Measurements from ENCODE around the gene ZEB2.

ZEB2 gene

DNA sequence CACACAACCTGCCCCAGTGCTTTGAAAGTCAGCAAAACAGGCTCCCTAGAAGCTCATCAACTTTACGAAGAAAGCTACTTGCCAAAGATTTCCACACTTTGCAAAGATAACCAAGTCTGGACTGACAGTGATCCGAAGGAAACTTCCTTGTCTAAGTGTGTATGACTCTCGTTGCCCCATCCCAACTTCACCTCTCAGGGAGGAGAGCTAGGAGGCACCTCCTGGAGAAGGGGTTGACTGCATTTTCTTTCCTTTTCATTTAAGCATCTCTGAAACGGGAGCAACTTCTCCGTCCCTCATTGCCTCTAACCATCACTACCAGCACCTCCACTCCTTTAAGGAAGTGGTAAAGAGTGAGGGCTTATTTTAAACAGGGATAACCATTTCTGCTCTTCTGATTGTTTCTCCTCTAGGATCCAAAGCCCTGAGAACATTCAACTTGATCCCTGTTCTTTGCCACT, 7.0 kb downstream of the ZEB2 start:
- no peak for DNase-seq (ENCODE audit: low read depth)

DNA sequence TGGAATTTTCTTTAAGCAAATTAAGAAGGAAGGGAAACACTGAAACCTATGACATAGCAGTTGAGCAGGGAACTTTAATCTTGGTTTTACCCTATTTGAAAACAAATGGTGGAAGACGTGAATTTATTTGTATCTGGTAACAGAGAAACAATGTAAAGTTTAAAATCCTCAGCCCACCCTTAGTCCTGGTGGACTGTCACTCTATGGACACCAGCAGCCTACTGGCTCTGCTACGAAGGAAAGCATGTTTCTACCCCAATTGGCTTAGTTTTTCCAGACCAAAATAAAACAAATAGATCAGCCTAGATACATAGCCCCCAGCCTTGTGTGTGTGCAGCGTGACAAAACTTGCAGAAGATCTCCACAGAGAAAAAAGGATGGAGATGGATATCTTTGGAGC, 7.4 kb downstream of the ZEB2 start:
- no peak for DNase-seq (ENCODE audit: low read depth)

DNA sequence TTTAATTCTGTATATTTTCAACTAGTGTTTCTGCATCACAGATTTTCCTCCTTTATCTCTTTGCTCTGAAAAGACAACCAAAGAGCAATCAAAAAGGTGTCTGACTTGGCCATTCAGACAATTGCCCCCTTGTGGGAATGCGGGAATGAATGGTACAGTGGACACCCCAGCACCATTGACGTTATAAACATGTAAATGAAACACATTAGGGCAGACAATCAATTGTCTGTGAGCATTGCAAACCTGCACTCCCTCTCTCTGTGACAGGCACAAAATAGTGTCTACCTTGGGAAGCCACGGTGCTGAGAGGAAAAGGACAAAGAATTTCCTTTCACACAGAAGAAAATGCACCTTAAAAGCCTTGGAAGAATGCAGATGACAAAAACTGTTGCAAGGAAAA, 8.0 kb downstream of the ZEB2 start:
- DNase-seq (ENCODE audit: low read depth), result no peak

DNA sequence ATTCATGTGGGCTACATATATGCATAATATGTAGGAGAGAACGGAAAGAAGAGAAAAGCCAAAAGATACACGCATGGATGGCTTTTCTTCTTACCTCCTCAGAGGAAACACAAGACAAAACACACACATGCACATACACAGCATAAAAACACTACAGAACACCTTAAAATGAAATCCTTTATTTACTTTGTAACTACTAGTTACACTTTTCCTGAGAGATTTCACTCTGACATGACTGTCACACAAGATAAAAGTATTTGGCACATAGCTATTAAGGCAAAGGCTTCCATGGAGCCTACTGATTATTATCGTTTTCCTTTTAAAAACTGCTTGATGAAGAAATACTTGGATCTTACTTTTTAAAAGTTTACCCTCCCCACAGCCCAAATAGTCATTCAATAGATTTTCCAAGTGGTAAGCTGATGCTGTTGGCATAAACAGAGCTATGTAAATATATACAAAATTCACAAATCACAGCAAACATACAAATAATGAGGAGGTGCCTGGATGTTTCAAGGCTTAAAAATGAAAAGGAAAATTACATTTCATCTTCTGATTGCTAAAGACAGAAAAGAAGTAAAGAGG, 8.6 kb downstream of the ZEB2 start:
- peak; percentile 84 for DNase-seq (ENCODE audit: low read depth)

DNA sequence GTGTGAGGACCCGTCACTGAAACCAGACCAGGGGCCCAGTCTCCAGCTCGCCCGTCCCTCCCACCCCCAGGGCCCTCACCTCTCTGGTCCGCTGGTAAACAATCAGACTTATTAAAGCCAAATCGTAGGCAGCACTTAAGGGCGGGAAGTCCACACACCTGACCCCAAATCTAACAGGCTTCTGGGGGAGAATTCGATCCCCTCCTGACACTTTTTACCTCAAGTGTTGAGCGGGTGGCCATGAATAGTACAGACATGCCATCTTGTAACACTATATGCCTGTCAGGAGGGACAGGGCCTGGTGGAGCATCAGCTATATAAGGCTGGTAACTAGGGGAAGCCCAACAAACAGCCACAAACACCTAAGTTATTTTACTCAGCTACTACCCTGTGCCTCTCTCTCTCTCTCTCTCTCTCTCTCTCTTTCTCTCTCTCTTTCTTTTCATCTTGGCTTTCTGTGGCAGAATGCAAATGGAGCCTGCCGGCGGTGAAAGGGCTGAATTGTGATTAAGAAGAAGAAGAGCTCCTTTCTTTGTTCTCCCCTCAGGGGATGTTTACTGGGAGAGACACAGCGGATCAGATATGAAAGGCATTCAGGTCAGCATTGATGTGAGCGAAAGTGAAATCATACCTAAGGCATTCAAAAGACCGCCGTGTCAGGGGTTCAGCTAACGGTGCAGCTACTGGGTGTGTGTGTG, 9.5 kb downstream of the ZEB2 start:
- DNase-seq (ENCODE audit: low read depth), result peak; percentile 82

DNA sequence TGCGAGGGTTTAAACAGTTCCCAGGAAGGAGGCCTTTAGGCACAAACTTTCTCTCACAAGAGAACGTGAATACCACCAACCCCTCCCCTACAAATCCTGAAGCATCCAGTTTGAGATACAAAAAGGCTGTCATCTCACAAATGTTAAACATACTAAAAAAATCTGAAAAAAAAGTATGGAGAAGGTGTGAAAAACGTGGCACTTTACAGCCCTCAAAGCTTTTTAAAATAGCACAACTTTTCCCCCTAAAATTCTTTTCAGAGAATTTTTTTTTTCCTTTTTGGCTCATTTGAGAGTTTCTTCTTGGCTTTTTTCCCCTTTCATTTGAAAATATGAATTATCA, 10.1 kb downstream of the ZEB2 start:
- DNase-seq (ENCODE audit: low read depth), result no peak

DNA sequence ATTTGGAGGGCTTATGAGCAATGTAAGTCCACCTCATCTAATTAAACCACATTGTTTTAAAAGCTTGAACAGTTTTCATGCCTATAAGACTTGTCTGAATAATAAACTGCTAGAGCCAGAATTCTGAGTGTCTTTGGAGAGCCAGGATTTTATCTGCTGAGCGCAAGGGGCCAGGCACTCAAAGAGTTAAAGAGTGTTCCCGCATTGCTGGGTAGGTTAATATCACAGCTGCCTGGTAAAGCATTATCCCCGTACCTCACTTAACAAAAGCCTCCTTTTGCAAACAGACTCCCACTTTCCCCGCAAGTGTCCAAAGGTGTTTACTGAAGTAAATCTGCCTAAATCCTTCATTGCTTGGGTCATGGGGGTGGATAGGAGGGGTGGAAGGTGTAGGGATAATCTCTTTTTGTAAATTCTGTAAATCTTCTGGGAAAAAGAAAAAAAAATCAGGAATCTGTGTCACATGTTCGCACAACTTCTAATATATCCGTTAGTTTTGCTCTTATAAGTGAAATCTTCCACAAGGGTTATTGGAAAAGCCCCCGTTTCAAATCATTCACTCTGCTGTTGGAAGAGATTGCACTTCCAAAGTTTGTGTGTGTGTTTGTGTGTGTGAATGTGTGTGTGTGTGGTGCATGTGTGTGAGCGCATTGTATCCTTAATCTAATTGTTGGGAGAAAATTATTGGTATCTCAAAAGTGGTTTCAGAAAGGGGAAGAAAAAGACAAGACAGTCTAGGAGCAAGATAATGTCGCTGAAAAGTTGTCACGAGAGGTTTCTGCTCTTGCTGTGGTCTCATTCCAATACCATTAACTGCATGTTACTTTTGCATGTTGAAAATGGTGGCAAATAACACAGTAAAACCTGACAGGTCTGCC, 10.7 kb downstream of the ZEB2 start:
- DNase-seq (ENCODE audit: low read depth), result no peak

DNA sequence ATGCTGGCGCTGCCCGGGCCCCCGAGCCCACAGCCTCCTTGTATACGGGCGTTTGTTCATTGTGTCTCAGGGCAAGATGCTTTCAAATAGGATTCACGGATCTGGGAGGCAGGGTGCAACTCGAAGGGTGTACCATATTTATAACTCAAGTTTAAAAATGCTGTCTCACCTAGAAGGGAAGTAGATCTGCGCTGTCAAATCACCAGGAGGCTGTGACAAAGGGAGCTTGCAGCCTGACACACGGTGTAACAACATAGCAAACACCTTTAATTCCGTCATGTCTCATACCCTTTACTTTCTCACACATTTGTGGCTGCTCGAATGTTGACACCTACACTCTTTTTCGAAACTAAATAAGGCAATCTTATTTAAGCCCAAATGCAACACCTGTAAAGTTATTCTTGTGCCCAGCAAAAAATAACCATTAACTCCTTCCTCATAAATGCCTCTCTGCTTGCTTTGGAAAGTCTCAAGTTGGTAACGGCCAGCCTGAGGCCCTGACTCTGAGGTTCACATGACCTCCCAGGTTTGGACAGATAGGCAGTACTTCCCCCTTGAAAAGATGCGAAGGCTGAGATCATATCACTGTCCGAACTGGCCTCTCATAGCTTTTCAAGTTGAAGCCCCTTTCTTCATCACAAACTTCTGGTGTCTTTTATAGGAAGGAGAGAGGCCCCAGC, 11.6 kb downstream of the ZEB2 start:
- no peak for DNase-seq (ENCODE audit: low read depth)

DNA sequence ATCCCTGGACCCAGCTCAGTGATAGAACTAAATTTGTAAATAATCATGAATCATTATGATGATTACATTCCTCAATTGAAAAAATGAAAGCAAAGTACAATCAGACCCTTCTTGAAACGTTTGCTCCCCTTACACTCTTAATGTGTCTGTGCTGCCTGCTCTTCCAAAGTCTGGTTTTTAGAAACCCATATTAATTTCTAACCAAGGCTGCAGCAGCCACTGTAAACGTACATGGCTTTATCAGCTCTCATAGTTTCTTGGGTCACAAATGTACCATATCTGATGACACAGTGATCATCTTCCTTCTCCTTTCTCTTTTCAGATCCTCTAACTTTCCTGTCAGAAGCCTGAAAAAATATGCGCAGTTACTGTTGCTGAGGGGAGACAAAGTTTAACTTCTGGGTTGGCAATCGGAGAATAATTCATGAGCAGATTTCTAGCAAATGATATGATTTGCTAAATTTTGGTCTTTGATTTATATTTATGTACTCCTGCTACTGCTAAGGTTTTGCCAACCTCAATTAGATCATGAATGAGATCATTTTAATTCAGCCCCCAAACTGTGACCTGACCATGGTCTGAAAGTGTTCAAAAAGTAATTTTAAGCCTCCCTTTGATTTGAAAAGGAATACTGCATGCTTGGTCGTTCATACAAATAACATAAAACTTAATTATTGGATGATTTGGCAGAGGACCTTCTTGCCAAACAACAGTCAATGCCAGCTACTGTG, 12.3 kb downstream of the ZEB2 start:
- no peak for DNase-seq (ENCODE audit: low read depth)

DNA sequence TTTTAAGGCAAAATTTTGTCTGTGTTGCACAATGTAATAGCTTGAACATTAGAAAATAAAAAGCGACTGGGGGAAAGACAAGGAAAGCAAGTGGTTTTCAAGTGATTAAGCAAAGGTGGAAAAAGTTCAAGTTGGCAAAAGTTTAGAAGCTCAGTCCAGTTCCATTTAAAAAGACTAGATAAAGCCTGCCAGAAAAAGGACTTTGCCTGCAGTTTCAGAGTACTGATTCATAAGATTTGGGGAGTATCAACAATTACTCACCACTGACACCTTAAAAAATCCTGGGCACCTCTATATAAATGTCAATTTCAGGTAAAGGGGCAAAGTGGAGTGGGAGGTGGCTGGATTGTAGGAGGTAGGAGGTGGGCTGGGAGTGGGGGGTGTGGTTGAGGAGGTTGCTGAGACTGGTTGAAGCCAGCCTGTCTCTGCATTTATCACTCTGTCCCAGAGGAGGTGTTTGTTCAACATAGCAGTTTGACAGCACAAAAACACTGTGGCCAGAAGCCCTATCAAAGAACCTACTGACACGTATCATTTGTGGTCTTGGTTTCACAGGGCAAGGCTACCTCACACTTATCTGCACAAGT, 14.6 kb downstream of the ZEB2 start:
- peak; percentile 83 for DNase-seq (ENCODE audit: low read depth)

DNA sequence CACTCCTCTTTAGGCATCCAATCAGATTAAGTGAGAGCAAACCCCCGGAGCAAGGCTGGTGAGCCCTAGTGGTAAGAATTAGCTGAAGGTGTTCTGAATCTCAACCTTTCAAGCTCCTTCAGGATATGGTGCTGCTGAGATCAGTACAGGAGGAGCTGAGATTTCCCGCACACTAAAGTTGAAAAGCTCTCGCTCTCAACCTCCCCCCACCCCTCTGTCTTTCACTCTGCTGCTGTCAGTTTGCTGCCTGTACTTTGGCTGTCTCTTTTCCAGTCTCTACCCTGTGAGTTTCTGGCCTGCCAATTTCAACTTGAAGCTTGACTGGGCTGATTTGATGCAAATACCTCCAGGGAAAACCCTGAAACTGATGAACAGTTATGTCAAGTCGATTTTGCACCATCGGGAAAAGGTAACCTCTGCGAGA, 15.7 kb downstream of the ZEB2 start:
- no peak for DNase-seq (ENCODE audit: low read depth)

DNA sequence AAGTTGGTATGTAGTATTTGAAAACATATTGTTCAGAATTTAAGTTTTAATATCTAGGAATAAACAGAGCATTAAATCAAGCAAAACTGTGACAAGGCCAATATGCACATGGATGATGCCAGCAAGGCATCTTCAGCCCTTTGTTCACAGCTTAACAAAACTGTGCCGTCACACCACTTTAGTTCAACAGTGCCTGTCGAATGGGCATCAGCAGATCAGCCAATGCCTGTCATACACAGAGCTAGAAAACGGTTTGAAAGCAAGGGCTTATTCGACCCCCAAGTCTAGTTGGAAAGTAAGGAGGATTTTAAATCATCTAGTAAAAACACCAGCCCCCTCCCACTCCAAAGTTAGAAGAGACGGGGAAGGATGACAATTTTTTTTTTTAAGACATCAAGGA, 16.7 kb downstream of the ZEB2 start:
- no peak for DNase-seq (ENCODE audit: low read depth)

DNA sequence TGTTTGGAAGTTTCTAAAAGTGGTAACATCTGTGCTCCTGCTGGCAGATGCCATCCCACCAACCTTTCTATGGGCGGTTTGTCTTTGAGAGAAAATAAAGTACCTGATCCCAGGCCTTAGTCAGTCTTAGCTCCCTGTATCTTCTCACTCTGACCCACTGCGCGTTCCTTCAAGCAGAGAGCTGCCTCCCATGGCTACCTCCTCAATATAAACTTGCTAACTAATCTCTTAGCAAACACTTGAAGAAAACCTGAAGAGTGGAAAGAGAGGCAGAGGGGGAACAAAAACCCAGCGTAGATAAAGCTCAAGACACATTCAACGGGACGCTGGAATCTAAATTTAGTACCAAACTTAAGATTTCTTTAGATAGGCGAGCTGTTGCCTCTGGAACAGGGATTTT, 17.6 kb downstream of the ZEB2 start:
- DNase-seq (ENCODE audit: low read depth), result no peak

DNA sequence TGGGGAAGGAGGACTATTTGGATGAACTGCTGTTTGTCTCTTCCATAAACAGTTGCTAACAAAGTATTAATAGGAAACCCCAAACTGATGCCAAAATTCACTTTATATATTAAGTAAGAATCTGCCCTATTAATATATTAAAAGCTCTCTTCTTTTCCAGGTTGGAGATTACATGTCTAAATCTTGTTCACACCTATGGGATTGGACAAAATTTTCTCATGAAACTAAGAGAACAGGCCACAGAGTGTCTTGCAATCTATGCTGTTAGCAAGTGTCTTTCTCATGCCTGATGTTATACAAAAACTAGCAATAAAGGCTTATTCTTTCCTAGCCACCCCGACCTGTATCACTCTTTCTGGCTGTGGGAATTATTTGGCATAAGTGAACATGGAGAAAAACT, 18.3 kb downstream of the ZEB2 start:
- DNase-seq (ENCODE audit: low read depth), result no peak

DNA sequence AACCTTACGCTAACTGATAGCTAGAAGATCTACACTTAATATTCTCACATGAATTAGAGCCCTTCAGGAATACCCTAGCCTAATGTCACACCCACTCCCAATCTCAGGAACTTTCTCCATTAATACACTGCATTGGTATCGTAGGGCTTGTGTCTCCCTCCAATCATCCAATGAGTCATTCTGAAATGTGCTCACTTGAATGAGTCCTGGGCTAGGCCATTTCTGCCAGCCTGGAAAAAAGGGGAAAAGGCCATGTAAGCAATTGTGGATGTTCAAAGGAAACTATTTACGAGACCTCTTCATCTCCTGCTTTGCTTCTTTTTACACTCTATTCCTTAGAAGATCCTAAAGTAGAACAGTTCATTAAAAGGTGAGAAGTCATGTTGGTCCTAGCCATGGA, 18.8 kb downstream of the ZEB2 start:
- no peak for DNase-seq (ENCODE audit: low read depth)

DNA sequence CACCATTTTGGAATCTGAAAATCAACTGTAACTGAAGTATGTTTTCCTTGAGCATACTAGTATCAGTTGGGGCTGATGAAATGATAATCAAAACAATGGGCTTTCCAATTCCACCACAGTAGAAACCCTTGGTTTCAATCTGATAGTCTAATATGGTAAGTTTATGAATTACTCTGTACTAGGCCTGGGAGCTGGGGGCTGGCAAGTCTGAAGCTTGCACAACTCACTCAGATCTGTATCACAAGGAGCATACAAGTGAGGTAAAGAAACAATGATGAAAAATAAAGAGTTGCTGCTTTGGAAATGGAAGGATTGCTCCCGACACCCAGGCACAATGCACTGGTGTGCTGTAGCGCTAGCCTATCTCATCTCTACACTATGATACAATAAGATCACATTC, 19.4 kb downstream of the ZEB2 start:
- no peak for DNase-seq (ENCODE audit: low read depth)

DNA sequence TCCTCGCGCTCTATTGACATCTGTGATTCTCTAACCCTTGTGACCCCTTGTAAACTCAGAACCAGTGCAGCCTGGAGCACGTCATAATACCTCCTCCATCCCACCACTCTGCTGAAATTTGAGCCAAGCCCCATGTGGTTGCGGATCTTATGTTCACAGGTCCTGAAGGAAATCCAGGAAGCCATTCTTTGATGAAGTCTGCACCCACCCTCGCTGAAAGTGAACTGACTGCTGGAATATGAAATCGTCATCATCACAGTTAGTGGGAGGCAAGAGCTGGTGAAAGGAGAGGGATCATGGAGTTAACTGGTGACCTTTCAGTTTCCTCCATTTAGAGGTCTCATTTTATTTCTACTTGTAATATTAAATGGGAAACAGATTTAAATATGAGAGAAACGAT, 21.6 kb downstream of the ZEB2 start:
- no peak for DNase-seq (ENCODE audit: low read depth)

DNA sequence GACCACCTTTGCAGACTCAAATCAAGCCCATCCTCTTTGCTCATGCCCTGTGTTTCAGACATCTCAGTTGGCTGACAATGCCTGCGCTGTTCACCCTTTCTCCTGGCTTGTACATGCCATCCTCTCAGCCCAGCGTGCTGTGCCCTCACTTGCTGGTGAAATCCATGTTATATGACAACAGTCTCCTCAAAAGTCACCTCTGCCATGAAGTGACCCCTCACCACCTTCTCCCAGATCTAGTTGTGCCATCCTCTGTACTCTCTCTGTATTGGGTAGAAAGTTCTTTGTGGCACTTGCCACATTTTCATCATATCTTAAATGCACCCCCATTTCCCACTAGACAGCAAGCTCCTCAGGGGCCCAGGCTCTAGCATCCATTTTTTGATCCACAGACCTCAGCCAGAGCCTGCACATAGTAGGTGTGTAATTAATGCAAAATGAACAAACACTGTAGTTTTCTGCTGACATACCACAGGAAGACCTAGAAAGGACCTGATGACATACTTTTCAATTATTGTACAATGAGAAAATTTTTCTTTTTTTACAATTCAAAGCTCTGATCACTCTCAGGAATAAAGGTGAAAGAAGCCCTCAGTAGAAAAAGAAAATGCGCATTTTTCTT, 22.8 kb downstream of the ZEB2 start:
- DNase-seq (ENCODE audit: low read depth), result no peak

DNA sequence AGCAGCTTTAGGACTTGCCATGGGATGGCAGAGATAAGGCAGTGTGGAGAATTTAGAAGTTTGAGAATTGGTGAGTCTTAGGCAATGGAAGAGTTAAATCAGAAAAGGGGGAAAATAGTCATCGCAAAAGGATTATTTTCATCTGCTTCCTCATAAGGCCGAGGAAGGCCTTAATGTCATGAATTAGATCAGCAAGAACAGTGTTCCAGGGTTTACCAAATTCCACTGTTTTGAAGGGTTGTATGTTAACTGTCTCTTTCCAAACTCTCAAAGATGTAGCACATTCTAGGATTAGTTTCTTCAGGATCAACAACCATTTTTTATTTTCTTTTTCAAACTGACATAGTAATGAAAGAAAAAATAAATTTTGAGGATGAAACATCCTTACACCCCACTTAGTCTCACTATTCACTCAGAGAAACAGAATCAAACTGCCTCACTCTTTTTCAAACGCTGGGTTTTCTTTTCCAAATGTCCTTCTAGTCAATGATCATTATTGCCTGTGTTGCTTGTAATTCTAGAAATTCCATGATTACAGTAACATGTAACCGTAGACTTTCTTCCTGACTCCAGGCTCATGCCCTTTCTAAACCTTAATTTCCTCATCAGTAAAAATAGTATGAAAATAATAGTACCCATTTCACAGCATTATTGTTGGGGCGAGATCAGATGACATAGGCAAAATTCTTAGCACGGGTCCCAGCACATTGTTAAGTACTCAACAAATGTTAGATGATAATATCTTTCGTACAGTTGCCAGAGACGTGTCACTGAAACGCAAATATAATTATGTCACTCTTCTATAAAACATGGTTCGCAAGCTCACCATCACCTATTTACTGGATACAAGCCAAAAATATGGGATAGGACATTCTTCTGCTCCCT, 23.6 kb downstream of the ZEB2 start:
- no peak for DNase-seq (ENCODE audit: low read depth)

Measured in fibroblast of gingiva (primary cell).